Neutrophil (primary cell): ENCODE results near the gene TBXAS1.

Source experiments
- H3K27ac ChIP-seq: fragments of 200-600 bp; sonication (generic); 2 replicates; pipeline ENCODE4 v1.5.1; 2016; ENCODE audit warnings: mild to moderate bottlenecking, moderate library complexity
- H3K27me3 ChIP-seq: fragments of 200-600 bp; sonication (generic); 2 replicates; pipeline ENCODE4 v1.6.0; 2016; ENCODE audit warnings: mild to moderate bottlenecking
- H3K36me3 ChIP-seq: fragments of 200-600 bp; sonication (generic); 2 replicates; pipeline ENCODE4 v1.5.1; 2017
- H3K4me1 ChIP-seq, 2 experiments: fragments of 200-600 bp in 1 of 2; sonication (generic) in 1 of 2; 1 replicate in 1 of 2; 2 replicates in 1 of 2; pipeline versions ENCODE4 v1.5.1 to v1.6.1; 2013 to 2016; ENCODE audit warnings: low read depth in 1 of 2, low read length in 1 of 2, mild to moderate bottlenecking in 1 of 2, moderate library complexity in 1 of 2; ENCODE audit not compliant: control insufficient read depth in 1 of 2, insufficient read depth in 1 of 2
- H3K4me3 ChIP-seq, 2 experiments: fragments of 200-600 bp in 1 of 2; sonication (generic) in 1 of 2; 1 replicate in 1 of 2; 2 replicates in 1 of 2; pipeline ENCODE4 v1.5.1; 2013 to 2016; ENCODE audit warnings: low read depth in 1 of 2, low read length in 1 of 2, mild to moderate bottlenecking in 1 of 2, moderate library complexity in 1 of 2
- H3K9me3 ChIP-seq: fragments of 200-600 bp; sonication (generic); 2 replicates; pipeline ENCODE4 v1.5.1; 2016
- CTCF ChIP-seq: fragments of 200-600 bp; sonication (generic); IDR thresholded peaks from 2 replicates; pipeline ENCODE4 v1.5.1; 2016; ENCODE audit warnings: antibody characterized with exemption

TBXAS1 gene

DNA sequence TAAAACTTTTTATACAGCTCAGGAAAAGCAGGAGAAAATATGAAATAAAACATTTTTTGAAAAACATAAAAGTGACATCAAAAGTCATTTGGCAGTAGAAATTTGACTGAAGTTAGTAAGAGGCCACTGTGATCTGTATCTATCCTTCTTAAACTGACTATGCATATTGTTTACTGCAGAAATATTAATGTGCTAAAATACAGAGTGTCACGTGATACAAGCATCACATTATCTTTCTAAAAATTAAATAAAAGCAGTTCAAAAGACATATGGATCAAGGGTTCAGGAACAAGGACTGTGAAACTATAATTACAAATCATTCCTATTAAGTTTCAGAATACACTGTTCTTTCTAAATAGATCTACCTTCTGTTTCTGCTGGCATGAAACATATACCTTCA, 200.0 kb downstream of the TBXAS1 start:
- Histone ChIP-seq H3K4me3 (no peak overlapping the region), H3K27ac (no peak overlapping the region), H3K4me1 (no peaks in the 10 kb centered on the region), H3K9me3 (no peaks in the 10 kb centered on the region), H3K27me3 (no peaks in the 10 kb centered on the region), H3K36me3 (peaks cover 69% of the 10 kb centered on the region)
- no peak for TF ChIP-seq CTCF

- H3K27ac ChIP-seq, result no peak overlapping the region
- TF ChIP-seq CTCF, result no peak
- H3K36me3 ChIP-seq, result peaks cover 64% of the 10 kb centered on the region
- H3K27me3 ChIP-seq, result no peaks in the 10 kb centered on the region
- no peaks in the 10 kb centered on the region for H3K9me3 ChIP-seq
- no peaks in the 10 kb centered on the region for H3K4me1 ChIP-seq
- H3K4me3 ChIP-seq, result no peak overlapping the region
Measured at GRCh38 chr7:140031364-140031763, 202.3 kb downstream of the TBXAS1 start.

- Histone ChIP-seq H3K4me1 (no peaks in the 10 kb centered on the region), H3K4me3 (no peak overlapping the region), H3K27ac (no peak overlapping the region), H3K9me3 (no peaks in the 10 kb centered on the region), H3K36me3 (peaks cover 60% of the 10 kb centered on the region), H3K27me3 (no peaks in the 10 kb centered on the region)
- TF ChIP-seq CTCF, result no peak
Measured at GRCh38 chr7:140033036-140033435, 204.0 kb downstream of the TBXAS1 start.

GRCh38 chr7:140033779-140034363, 204.8 kb downstream of the TBXAS1 start:
- Histone ChIP-seq H3K27ac (no peak overlapping the region), H3K27me3 (no peaks in the 10 kb centered on the region), H3K9me3 (no peaks in the 10 kb centered on the region), H3K4me1 (no peaks in the 10 kb centered on the region), H3K36me3 (peaks cover 64% of the 10 kb centered on the region), H3K4me3 (no peak overlapping the region)
- TF ChIP-seq CTCF, result no peak

- Histone ChIP-seq H3K36me3 (peaks cover 69% of the 10 kb centered on the region), H3K4me1 (no peaks in the 10 kb centered on the region), H3K27me3 (no peaks in the 10 kb centered on the region), H3K27ac (no peak overlapping the region), H3K4me3 (no peak overlapping the region), H3K9me3 (no peaks in the 10 kb centered on the region)
- TF ChIP-seq CTCF, result no peak
Measured at GRCh38 chr7:140034421-140034820, 205.4 kb downstream of the TBXAS1 start.
